Effector memory CD4-positive, alpha-beta T cell (primary cell): ENCODE results near the gene ZEB2.

Experiments used
- DNase-seq, 3 donors: peaks; one replicate each; pipeline ENCODE4 v3.0.0-alpha.2; 2020
- H3K27ac ChIP-seq: 2 replicates; pipeline ENCODE4 v1.7.0; 2013; ENCODE audit warnings: mild to moderate bottlenecking, low read length, moderate library complexity; ENCODE audit not compliant: insufficient read depth, poor library complexity, severe bottlenecking
- H3K27me3 ChIP-seq: replicated peaks from 2 replicates; pipeline ENCODE4 v1.7.0; 2013; ENCODE audit warnings: mild to moderate bottlenecking, low read length; ENCODE audit not compliant: insufficient read depth, control insufficient read depth, poor library complexity, severe bottlenecking
- H3K36me3 ChIP-seq: 2 replicates; pipeline ENCODE4 v1.7.0; 2013; ENCODE audit warnings: mild to moderate bottlenecking, low read length, moderate library complexity; ENCODE audit not compliant: control insufficient read depth, insufficient read depth
- H3K4me1 ChIP-seq: 2 replicates; pipeline ENCODE4 v1.7.0; 2013; ENCODE audit warnings: low read length, mild to moderate bottlenecking; ENCODE audit not compliant: control insufficient read depth, insufficient read depth, poor library complexity, severe bottlenecking
- H3K4me3 ChIP-seq: 2 replicates; pipeline ENCODE4 v1.7.0; 2013; ENCODE audit warnings: low read length, low read depth, mild to moderate bottlenecking; ENCODE audit not compliant: insufficient read depth, poor library complexity, severe bottlenecking
- H3K9me3 ChIP-seq: 2 replicates; pipeline ENCODE4 v1.7.0; 2013; ENCODE audit warnings: mild to moderate bottlenecking, low read length, moderate library complexity; ENCODE audit not compliant: control insufficient read depth

ZEB2 gene

DNA sequence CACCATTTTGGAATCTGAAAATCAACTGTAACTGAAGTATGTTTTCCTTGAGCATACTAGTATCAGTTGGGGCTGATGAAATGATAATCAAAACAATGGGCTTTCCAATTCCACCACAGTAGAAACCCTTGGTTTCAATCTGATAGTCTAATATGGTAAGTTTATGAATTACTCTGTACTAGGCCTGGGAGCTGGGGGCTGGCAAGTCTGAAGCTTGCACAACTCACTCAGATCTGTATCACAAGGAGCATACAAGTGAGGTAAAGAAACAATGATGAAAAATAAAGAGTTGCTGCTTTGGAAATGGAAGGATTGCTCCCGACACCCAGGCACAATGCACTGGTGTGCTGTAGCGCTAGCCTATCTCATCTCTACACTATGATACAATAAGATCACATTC is 19.4 kb downstream of the ZEB2 start:
- DNase-seq, result no peak
- H3K4me3 ChIP-seq, result no peak overlapping the region
- no peaks in the 10 kb centered on the region for H3K9me3 ChIP-seq
- H3K36me3 ChIP-seq, result no peaks in the 10 kb centered on the region
- no peak overlapping the region for H3K27ac ChIP-seq
- H3K27me3 ChIP-seq, result no peaks in the 10 kb centered on the region
- no peaks in the 10 kb centered on the region for H3K4me1 ChIP-seq

DNA sequence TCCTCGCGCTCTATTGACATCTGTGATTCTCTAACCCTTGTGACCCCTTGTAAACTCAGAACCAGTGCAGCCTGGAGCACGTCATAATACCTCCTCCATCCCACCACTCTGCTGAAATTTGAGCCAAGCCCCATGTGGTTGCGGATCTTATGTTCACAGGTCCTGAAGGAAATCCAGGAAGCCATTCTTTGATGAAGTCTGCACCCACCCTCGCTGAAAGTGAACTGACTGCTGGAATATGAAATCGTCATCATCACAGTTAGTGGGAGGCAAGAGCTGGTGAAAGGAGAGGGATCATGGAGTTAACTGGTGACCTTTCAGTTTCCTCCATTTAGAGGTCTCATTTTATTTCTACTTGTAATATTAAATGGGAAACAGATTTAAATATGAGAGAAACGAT is 21.6 kb downstream of the ZEB2 start:
- Histone ChIP-seq H3K27ac (no peak overlapping the region), H3K9me3 (no peaks in the 10 kb centered on the region), H3K4me3 (no peak overlapping the region), H3K36me3 (no peaks in the 10 kb centered on the region), H3K27me3 (no peaks in the 10 kb centered on the region), H3K4me1 (no peaks in the 10 kb centered on the region)
- DNase-seq, result no peak

DNA sequence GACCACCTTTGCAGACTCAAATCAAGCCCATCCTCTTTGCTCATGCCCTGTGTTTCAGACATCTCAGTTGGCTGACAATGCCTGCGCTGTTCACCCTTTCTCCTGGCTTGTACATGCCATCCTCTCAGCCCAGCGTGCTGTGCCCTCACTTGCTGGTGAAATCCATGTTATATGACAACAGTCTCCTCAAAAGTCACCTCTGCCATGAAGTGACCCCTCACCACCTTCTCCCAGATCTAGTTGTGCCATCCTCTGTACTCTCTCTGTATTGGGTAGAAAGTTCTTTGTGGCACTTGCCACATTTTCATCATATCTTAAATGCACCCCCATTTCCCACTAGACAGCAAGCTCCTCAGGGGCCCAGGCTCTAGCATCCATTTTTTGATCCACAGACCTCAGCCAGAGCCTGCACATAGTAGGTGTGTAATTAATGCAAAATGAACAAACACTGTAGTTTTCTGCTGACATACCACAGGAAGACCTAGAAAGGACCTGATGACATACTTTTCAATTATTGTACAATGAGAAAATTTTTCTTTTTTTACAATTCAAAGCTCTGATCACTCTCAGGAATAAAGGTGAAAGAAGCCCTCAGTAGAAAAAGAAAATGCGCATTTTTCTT is 22.8 kb downstream of the ZEB2 start:
- Histone ChIP-seq H3K27ac (no peak overlapping the region), H3K4me1 (no peaks in the 10 kb centered on the region), H3K9me3 (no peaks in the 10 kb centered on the region), H3K4me3 (no peak overlapping the region), H3K27me3 (no peaks in the 10 kb centered on the region), H3K36me3 (no peaks in the 10 kb centered on the region)
- DNase-seq, result no peak

DNA sequence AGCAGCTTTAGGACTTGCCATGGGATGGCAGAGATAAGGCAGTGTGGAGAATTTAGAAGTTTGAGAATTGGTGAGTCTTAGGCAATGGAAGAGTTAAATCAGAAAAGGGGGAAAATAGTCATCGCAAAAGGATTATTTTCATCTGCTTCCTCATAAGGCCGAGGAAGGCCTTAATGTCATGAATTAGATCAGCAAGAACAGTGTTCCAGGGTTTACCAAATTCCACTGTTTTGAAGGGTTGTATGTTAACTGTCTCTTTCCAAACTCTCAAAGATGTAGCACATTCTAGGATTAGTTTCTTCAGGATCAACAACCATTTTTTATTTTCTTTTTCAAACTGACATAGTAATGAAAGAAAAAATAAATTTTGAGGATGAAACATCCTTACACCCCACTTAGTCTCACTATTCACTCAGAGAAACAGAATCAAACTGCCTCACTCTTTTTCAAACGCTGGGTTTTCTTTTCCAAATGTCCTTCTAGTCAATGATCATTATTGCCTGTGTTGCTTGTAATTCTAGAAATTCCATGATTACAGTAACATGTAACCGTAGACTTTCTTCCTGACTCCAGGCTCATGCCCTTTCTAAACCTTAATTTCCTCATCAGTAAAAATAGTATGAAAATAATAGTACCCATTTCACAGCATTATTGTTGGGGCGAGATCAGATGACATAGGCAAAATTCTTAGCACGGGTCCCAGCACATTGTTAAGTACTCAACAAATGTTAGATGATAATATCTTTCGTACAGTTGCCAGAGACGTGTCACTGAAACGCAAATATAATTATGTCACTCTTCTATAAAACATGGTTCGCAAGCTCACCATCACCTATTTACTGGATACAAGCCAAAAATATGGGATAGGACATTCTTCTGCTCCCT is 23.6 kb downstream of the ZEB2 start:
- no peaks in the 10 kb centered on the region for H3K9me3 ChIP-seq
- H3K4me3 ChIP-seq, result no peak overlapping the region
- no peaks in the 10 kb centered on the region for H3K4me1 ChIP-seq
- H3K36me3 ChIP-seq, result no peaks in the 10 kb centered on the region
- no peak for DNase-seq
- no peaks in the 10 kb centered on the region for H3K27me3 ChIP-seq
- H3K27ac ChIP-seq, result no peak overlapping the region

DNA sequence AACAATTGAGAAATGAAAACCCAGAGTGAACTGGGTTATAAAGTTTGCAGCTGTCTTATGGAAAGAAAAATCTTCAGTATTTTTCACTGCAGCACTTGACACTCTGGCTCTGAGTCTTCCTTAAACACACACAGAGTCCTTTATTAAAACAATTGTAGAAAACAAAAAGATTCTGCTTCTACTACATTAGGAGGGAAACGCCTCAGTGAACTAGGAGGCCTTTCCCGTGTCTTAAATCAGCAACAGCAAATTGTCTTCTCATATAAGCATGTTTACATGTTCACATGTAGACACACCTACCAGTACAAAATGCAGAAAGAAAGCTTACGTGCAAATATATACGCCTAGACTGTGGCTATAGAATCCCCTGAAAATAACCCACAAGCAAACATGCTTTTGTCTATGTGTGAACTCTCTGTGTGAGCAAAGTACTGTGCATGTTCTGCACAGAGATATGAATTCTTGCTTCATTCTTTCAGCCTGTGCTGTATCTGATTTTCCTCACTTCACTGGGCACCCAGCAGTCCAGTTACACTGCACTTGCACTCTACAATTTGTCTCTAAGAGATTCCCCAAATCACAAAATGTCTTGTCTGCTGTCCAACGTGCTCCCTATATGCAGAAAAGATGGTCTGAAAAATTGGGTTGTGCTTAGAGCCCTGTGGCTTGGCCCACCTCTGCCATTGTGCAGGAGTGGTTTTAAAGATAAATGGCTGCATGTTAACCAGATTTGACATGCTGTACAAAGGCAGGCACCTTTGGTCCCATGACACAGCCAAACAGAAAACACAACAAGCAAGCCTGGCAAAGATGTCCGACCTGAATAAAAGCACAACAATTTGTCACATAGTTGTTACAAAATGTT is 24.5 kb downstream of the ZEB2 start:
- Histone ChIP-seq H3K4me3 (no peak overlapping the region), H3K27me3 (no peaks in the 10 kb centered on the region), H3K4me1 (no peaks in the 10 kb centered on the region), H3K27ac (no peak overlapping the region), H3K9me3 (no peaks in the 10 kb centered on the region), H3K36me3 (no peaks in the 10 kb centered on the region)
- no peak for DNase-seq

DNA sequence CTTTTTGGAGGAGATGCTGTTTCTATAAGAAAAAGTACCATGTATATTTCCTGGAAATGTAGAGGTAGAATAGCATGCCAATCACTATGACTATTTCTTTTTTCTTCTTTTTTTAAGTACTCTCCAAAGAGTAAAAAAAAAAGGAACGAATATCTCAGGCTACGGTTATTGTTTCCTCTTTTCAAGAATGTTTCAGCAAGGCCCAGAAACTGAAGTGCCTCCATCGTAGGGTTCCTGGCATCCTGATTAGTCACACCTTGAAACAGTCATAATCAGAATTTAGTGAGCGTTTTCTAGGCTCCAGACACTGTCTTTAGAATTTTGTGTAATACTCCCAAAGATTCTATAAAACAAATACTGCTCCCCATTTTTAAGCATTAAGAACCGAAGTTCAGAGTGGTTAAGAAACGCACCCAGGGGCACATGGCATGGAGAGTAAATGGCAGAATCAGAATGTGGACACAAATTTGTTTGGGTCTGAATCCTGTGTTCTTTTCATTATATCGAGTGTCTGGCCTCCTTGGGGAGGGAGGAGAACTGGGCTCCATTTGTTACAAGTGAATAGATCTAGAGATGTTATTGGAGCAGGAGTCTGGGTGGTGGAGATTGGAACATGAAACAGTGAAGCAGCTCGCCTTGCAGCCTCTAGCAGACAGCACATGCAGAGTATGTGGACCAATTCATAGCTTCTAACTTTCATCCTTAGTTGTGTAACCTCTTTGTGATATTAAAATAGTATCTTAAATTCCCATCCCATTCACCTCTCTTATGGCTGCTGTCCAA is 26.7 kb downstream of the ZEB2 start:
- H3K27me3 ChIP-seq, result no peaks in the 10 kb centered on the region
- no peaks in the 10 kb centered on the region for H3K4me1 ChIP-seq
- no peak for DNase-seq
- no peak overlapping the region for H3K27ac ChIP-seq
- H3K4me3 ChIP-seq, result no peak overlapping the region
- H3K36me3 ChIP-seq, result no peaks in the 10 kb centered on the region
- no peaks in the 10 kb centered on the region for H3K9me3 ChIP-seq

DNA sequence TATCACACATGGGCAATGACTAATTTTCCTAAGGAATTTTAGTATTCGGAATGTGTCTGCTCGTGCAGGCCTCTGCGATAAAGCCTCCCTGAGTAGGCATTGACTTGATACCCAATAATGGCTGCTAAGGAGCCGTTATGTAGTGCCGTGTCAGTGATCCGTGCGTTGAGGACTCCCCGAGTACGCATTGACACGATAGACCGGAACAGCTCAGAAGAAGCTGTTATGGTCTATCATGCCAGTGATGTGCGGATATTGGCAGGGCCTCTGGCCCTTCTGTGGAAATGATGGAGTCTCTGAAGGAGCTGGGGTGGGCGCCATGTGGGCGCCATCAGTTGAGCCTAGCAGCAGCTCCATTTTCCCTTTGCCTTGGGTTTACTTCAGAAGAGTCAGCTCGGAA is 29.1 kb downstream of the ZEB2 start:
- no peaks in the 10 kb centered on the region for H3K9me3 ChIP-seq

DNA sequence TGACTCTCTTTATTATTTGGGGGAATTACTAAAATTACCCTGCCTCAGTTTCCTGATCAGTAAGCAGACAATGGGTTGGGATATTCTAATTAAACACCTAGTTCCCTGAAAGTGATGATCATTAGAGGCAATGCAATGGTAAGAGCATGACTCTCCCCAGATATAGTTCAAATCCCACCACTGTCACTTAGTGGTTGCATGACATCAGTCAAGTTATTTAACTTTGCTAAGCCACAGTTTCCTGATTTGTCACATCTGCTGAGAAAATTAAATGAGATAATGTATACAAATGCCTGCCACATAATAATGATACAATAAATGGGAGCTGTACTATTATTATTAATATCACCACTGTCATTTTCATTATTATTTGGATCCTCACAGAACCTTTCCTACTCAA is 29.9 kb downstream of the ZEB2 start:
- no peaks in the 10 kb centered on the region for H3K4me1 ChIP-seq
- no peaks in the 10 kb centered on the region for H3K27me3 ChIP-seq
- no peaks in the 10 kb centered on the region for H3K9me3 ChIP-seq
- H3K36me3 ChIP-seq, result no peaks in the 10 kb centered on the region
- DNase-seq, result no peak
- no peak overlapping the region for H3K27ac ChIP-seq
- H3K4me3 ChIP-seq, result no peak overlapping the region

More for the DNA sequence above, 29.1 kb downstream of the ZEB2 start:
- Histone ChIP-seq H3K27me3 (no peaks in the 10 kb centered on the region), H3K4me1 (no peaks in the 10 kb centered on the region), H3K36me3 (no peaks in the 10 kb centered on the region), H3K4me3 (no peak overlapping the region), H3K27ac (no peak overlapping the region)
- no peak for DNase-seq

DNA sequence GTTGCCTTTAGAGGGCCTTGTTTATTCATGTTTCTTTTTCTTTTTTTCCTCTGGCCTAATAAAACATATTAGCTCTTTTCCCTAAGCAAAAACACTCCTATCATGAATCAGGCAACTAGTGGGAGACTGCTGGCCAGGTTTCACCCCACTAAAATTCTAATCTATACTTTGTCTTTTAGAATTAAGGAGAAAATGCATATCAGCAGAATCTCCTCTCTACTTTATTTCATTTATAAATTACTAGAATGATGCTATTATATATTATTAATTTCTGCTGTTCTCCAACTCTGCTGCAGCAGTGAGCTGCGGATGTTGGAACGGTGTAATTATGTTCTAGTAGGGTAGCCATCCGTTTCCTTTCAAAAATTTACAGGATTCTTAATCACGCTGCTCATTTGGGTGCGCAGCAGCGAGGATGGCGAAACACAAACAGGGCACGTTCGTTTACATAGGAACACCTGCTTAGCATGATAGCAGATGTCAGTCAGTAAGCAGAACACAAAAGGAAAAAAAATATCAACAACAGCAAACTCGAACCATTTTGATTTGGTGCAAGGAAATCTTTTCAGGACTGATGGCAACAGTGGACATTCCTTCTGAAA is 30.5 kb downstream of the ZEB2 start:
- no peaks in the 10 kb centered on the region for H3K27me3 ChIP-seq
- no peak overlapping the region for H3K4me3 ChIP-seq
- no peaks in the 10 kb centered on the region for H3K36me3 ChIP-seq
- H3K27ac ChIP-seq, result no peak overlapping the region
- no peaks in the 10 kb centered on the region for H3K4me1 ChIP-seq
- DNase-seq, result no peak
- H3K9me3 ChIP-seq, result no peaks in the 10 kb centered on the region
